Activated CD8-positive, alpha-beta memory T cell treated with anti-CD3 and anti-CD28 coated beads, Interleukin-2, amount 50 U/mL, for 24 hours (primary cell): ENCODE data around the gene ZNF462.
"Not testable (repeated sequence)": the region's sequence is repeated elsewhere in the genome, so short reads cannot be mapped to it uniquely, and the experiment has no call there.

Source experiments
- DNase-seq: peaks from one replicate; pipeline ENCODE4 v3.0.0-alpha.2; 2020; ENCODE audit errors: extremely low read depth

ZNF462 gene

GRCh38 chr9:106962122-106962521 is 99.2 kb downstream of the ZNF462 start:
- DNase-seq = no peak

DNA sequence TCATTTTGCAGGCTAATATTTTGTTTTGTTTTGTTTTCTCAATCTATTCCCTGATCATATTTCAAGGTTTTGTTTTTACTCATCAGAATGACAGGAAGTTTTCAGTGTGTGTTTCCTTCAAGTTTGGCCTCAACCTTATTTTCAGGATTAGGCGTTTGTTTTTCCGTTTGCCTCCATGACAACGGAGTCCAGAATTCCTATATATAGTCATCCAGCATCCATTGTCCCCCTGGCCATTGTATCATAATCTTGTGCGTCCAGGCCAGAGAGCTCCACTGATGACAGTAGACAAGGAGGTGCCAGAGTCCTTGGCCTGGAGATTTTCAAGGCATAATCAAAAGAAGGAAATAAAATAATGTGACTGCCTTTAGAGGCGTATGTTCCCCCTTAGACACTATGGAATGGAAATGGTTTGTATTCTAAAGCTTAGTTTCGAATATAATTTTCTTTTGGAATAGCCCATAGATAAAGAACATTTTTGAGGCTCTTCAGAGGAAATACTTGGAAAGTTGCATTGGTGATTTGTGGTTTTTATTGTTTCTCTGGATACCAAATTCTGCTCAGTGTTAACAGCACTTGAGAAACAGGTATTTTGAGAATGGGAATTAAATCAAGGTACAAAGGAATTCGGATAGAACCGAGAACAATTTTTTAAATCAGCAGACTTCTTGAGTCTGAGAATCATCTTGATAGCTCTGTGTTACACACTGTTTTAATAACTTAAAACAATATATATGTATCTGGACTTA is 99.8 kb downstream of the ZNF462 start:
- DNase-seq = no peak

DNA sequence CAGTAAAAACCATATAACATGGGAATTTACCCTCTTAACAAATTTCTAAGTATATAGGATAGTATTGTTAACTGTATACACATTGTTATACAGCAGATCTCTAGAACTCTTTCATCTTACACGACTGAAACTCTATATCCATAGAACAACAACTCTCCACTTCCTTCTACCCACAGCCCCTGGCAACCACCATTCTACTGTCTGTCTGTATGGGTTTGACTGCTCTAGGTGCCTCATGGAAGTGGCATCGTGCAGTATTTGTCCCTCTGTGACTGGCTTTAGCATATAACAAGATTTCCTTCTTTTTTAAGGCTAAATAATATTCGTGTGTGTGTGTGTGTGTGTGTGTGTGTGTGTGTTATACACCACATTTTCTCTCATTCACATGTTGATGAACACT is 100.7 kb downstream of the ZNF462 start:
- DNase-seq = no peak

DNA sequence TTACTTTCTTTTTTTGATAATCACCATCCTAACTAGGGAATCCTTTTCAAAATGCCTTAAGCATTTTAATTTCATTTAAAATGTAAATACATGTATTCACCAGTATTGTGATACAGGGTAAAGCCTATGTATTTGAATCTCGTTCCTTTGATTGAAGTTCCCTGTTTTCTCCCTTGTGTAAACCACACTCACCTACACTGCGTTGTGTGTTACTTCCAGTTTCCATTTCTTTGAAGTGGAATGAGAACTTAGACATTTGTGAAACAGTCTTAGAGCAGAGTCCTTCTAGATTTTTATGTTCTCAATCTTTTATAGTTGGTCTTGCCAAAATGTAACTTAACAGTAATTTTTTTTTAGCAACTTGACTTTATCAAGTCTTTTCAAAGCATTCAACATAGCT is 101.4 kb downstream of the ZNF462 start:
- DNase-seq = no peak

- DNase-seq = no peak
Measured at GRCh38 chr9:106964822-106965525, 102.0 kb downstream of the ZNF462 start.

DNA sequence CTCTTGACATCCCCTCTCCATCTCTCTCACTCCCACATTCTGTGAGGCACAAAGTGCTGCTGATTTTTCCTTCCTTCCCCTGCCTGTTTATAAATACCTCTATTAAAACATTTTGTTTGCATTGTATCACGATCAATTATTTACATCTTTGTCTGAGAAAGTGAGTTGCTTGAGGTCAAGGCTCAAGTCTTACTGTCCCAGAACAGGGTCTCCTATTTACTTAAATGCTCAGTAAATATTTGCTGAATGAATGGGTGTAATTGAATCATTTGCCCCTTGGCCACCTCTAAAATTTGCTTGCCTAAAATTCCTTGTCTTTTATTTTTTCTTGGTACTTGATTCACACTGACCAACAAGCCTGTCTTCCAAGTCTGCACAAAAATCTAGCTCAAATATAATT is 103.5 kb downstream of the ZNF462 start:
- DNase-seq = no peak

GRCh38 chr9:106969696-106970095 is 106.7 kb downstream of the ZNF462 start:
- DNase-seq = no peak

GRCh38 chr9:106970219-106970975 is 107.4 kb downstream of the ZNF462 start:
- DNase-seq = no peak

- no peak for DNase-seq
Measured at GRCh38 chr9:106970976-106971457, 108.1 kb downstream of the ZNF462 start.

DNA sequence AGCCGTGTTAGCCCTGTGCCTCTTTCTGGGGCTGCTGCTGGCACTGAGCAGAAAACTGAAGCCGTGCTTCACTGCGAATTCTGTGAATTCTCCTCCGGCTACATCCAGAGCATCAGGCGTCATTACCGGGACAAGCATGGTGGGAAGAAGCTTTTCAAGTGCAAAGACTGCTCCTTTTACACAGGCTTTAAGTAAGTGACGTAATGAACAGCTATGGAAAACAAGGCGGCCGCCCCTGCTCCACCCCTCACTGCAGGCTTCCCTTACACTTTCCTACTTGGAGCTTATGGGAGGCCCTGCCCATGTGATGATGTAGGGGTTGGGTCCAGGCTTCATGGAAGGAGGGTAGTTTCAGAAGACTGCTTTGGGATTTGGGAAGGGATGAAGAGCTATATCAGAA is 109.1 kb downstream of the ZNF462 start:
- DNase-seq = no peak

DNA sequence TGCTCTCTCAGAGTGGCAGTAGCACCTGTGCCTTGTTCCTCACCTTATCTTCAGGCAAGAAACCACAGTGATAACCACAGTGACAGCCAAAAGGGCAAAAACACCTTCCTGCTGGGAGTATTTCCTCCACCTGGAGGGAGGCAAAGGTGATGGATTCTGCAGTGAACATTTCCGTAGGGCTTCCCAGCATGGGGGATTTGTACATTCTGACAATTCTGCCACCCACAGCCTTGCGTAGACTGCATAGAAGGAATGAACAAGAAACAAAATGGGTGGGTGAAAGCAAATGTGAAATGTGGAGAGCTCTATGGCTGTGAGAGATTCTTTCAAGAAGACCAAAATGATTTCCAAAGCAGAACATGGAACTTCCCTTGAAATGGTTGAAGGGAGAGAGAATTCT is 111.4 kb downstream of the ZNF462 start:
- DNase-seq = no peak

- no peak for DNase-seq
Measured at GRCh38 chr9:106976772-106977171, 113.8 kb downstream of the ZNF462 start.

- DNase-seq = no peak
Measured at GRCh38 chr9:106980551-106981101, 117.7 kb downstream of the ZNF462 start.

- no peak for DNase-seq
Measured at GRCh38 chr9:106981396-106982287, 118.7 kb downstream of the ZNF462 start.

GRCh38 chr9:106982636-106983035 is 119.7 kb downstream of the ZNF462 start:
- DNase-seq = no peak

- DNase-seq = no peak
Measured at GRCh38 chr9:106983346-106983745, 120.4 kb downstream of the ZNF462 start.

- DNase-seq = not testable (repeated sequence)
Measured at GRCh38 chr9:106989904-106990303, 126.9 kb downstream of the ZNF462 start.

GRCh38 chr9:106992186-106992585 is 129.2 kb downstream of the ZNF462 start:
- DNase-seq = no peak

- DNase-seq = no peak
Measured at GRCh38 chr9:106993603-106994002, 130.6 kb downstream of the ZNF462 start.

GRCh38 chr9:106994463-106994862 is 131.5 kb downstream of the ZNF462 start:
- no peak for DNase-seq

DNA sequence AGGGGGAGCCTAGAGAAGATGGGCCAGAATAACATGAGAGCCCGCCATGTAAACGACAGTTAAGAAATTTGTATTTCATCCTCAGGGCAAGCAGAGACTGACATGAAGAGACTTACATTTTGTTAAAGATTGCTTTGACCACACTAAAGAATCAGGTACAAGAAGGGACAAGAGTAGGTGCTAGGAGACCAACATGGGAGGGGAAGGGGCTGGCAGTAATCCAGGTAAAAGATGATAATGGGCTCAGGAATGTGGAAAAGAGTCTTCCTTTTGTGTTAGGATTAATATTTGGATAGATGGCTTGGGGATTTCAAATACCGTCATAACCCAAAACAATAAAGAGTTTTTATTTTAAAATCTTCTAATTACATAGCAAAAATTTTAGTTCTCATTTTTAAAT is 137.3 kb downstream of the ZNF462 start:
- no peak for DNase-seq
